ENCODE data around the gene EML1. TPM values are rescaled to one million over a fixed set of nuclear protein-coding genes. Genes with fewer than 3 reads are reported as not detected.
A peak's percentile ranks its signal among the peaks of the same experiment; 100 is the strongest.

The EML1 gene
- total and polyA plus RNA-seq, 2 of the 13 experiments (the other 11 are each of a cell fraction or from before 2014, with no cell fraction given) = 0.59 to 1.7 TPM

DNA sequence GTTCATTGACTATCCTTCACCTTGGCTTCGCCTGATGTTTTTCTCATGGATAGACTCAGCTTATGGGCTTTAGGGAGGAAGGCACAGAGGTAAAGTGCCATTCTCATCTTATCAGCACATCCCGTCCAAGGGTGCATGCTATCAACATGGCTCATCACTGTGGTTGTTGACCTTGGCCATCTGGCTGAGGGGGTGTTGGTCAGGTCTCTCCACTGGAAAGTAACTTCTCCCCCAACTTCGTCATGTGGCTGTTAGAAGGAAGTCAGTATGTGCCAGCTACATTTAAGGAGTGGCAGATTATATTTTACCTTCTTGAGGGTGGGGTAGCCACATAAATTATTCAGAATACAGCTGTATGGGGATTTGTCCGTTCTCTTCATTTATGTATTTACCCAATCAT lies 68.9 kb downstream of the EML1 start (continued):
- TF ChIP-seq, protein P1, sequence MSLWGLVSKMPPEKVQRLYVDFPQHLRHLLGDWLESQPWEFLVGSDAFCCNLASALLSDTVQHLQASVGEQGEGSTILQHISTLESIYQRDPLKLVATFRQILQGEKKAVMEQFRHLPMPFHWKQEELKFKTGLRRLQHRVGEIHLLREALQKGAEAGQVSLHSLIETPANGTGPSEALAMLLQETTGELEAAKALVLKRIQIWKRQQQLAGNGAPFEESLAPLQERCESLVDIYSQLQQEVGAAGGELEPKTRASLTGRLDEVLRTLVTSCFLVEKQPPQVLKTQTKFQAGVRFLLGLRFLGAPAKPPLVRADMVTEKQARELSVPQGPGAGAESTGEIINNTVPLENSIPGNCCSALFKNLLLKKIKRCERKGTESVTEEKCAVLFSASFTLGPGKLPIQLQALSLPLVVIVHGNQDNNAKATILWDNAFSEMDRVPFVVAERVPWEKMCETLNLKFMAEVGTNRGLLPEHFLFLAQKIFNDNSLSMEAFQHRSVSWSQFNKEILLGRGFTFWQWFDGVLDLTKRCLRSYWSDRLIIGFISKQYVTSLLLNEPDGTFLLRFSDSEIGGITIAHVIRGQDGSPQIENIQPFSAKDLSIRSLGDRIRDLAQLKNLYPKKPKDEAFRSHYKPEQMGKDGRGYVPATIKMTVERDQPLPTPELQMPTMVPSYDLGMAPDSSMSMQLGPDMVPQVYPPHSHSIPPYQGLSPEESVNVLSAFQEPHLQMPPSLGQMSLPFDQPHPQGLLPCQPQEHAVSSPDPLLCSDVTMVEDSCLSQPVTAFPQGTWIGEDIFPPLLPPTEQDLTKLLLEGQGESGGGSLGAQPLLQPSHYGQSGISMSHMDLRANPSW (CRISPR knock-in tag; IDR thresholded peaks at IDR 0.05; ENCODE audit: borderline replicate concordance) = no peak

DNA sequence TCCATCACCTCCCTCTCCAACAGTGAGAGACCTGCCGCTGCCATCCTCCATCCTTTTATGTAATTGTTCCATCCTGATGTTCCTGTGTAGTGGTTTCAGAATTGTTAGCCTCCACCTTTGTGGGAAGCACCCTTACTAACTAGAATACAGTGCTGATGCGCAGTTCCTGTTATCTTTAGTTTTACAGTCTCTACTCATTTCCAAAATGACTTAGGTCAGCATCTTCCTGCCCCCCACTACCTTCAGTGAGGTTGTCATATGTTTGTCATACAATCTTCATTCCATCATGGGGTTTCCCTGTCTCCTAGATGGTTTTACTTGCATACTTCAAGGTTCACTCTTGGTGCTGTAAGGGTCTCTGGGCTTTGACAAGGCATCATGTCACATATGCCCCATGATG lies 69.8 kb downstream of the EML1 start:
- Histone ChIP-seq H3K9ac (ENCODE audit: insufficient read depth, low read depth, low read length) (no peak overlapping the region), H3K4me3 (replicated peaks in 1 of 3; ENCODE audit: insufficient read depth in 1 of 3, low read depth in 2 of 3, low read length in 3 of 3) (no peak overlapping the region), H3K9me3 (ENCODE audit: low read length) (no peaks in the 10 kb centered on the region), H2AFZ (ENCODE audit: low read length) (no peak overlapping the region), H3K4me2 (ENCODE audit: low read depth, low read length) (no peak overlapping the region), H3K27me3 (ENCODE audit: control insufficient read depth in 1 of 2, insufficient read depth in 2 of 2, low read length in 2 of 2) (peaks cover 0 to 1% of the 10 kb centered on the region in 2 experiments; a peak in 1 of 5 replicates), H3K36me3 (replicated peaks in 1 of 2; ENCODE audit: control insufficient read depth in 1 of 2, insufficient read depth in 2 of 2, low read length in 2 of 2) (no peaks in the 10 kb centered on the region), H4K20me1 (ENCODE audit: insufficient read depth, low read length) (no peaks in the 10 kb centered on the region), H3K27ac (ENCODE audit: extremely low read length, insufficient read depth, low read length) (no peak overlapping the region), H3K4me1 (ENCODE audit: insufficient read depth, low read length) (no peaks in the 10 kb centered on the region), H3K79me2 (ENCODE audit: insufficient read depth, low read length) (no peaks in the 10 kb centered on the region)
- no peak for DNase-seq (ENCODE audit: low spot score)
- in situ Hi-C loops (cut with HindIII; ENCODE audit: extremely low pct_ligation_motif_present, low pct_unique_long_range_greater_than_20kb) (no loop called here), intact Hi-C loops (cut with micrococcal nuclease; ENCODE audit: unreplicated experiment) (no loop called here)
- FAIRE-seq = no peak
- no peak for ATAC-seq
- TF ChIP-seq SNAPC4 (CRISPR knock-in tag; IDR thresholded peaks at IDR 0.05) (no peak), HMG20A (CRISPR knock-in tag; IDR thresholded peaks at IDR 0.05; ENCODE audit: borderline replicate concordance) (no peak), ETV5 (CRISPR knock-in tag; IDR thresholded peaks at IDR 0.05; ENCODE audit: borderline replicate concordance) (no peak), TCF7 (IDR thresholded peaks at IDR 0.05; ENCODE audit: low read depth) (no peak), NCOR1 (IDR thresholded peaks at IDR 0.05; ENCODE audit: borderline replicate concordance, low read length) (no peak), ZSCAN25 (CRISPR knock-in tag; IDR thresholded peaks at IDR 0.05) (no peak), JARID2 (CRISPR knock-in tag; IDR thresholded peaks at IDR 0.05; ENCODE audit: insufficient replicate concordance) (no peak), MAFK (conservative IDR thresholded peaks at IDR 0.05 in 1 of 2, IDR thresholded peaks at IDR 0.05 in 1 of 2; ENCODE audit: low read length in 2 of 2) (peak; percentile 15 to 68; a peak in 3 of 4 replicates)
- 92% methylated on average over 2 of the region's 2 CpGs for WGBS (ENCODE audit: low lambda C conversion rate)
- CTCF ChIA-PET (ENCODE audit: low intra/inter-chr PET ratio, low total read pairs) = no interaction called here
- POLR2A ChIA-PET = no interaction called here
- BruUV-seq (replicated peaks) = no TSS peak
